Karpas-422 (cell line): ENCODE data around the gene EFCAB11. TPM values are rescaled to one million over a fixed set of nuclear protein-coding genes. Genes with fewer than 3 reads are reported as not detected.

Experiments
- DNase-seq: peaks from one replicate; pipeline ENCODE4 v3.0.0-alpha.2; 2015
- H2AFZ ChIP-seq: fragments of 200-600 bp; sonication (generic); 2 replicates; pipeline ENCODE4 v1.6.1; 2014; ENCODE audit warnings: antibody characterized with exemption, low read length, mixed read lengths
- H3K27ac ChIP-seq: fragments of 200-600 bp; sonication (generic); 2 replicates; pipeline ENCODE4 v1.5.1; 2014; ENCODE audit warnings: mild to moderate bottlenecking, low read length, moderate library complexity
- H3K27me3 ChIP-seq: fragments of 200-600 bp; sonication (generic); 2 replicates; pipeline ENCODE4 v1.6.1; 2014; ENCODE audit warnings: low read length, mixed read lengths
- H3K36me3 ChIP-seq: fragments of 200-600 bp; sonication (generic); 2 replicates; pipeline ENCODE4 v1.6.1; 2014; ENCODE audit warnings: low read length, mixed read lengths; ENCODE audit not compliant: insufficient read depth
- H3K4me1 ChIP-seq: fragments of 200-600 bp; sonication (generic); 2 replicates; pipeline ENCODE4 v1.6.1; 2014; ENCODE audit warnings: mild to moderate bottlenecking, low read length, mixed read lengths
- H3K4me2 ChIP-seq: fragments of 200-600 bp; sonication (generic); 2 replicates; pipeline ENCODE4 v1.6.1; 2014; ENCODE audit warnings: low read length, low read depth, mild to moderate bottlenecking; ENCODE audit not compliant: poor library complexity, severe bottlenecking
- H3K4me3 ChIP-seq: fragments of 200-600 bp; sonication (generic); 2 replicates; pipeline ENCODE4 v1.5.1; 2014; ENCODE audit warnings: mild to moderate bottlenecking, antibody characterized with exemption, low read length, mixed read lengths
- H3K79me2 ChIP-seq: fragments of 200-600 bp; sonication (generic); 2 replicates; pipeline ENCODE4 v1.6.1; 2014; ENCODE audit warnings: mild to moderate bottlenecking, low read length, mixed read lengths
- H3K9ac ChIP-seq: fragments of 200-600 bp; sonication (generic); 2 replicates; pipeline ENCODE4 v1.6.0; 2014; ENCODE audit warnings: low read length
- H3K9me2 ChIP-seq: fragments of 200-600 bp; sonication (generic), shearing (Covaris generic); replicated peaks from 2 replicates; pipeline ENCODE4 v1.6.0; 2014; ENCODE audit warnings: mild to moderate bottlenecking, low read length, moderate library complexity; ENCODE audit not compliant: insufficient read depth
- H3K9me3 ChIP-seq: fragments of 300-700, 200-600 bp; sonication (generic); 2 replicates; pipeline ENCODE4 v1.6.1; 2014; ENCODE audit warnings: low read length, mixed read lengths
- H4K20me1 ChIP-seq: fragments of 200-600 bp; sonication (generic); 2 replicates; pipeline ENCODE4 v1.6.1; 2014; ENCODE audit warnings: mild to moderate bottlenecking, antibody characterized with exemption, low read length, low read depth; ENCODE audit not compliant: insufficient read depth
- total RNA-seq: library from RNA; depleted of rRNA; stranded (reverse); fragments of >200 nt; shearing (Covaris generic); gene quantifications from 2 replicates; pipeline ENCODE4 v1.2.3, GENCODE V29; 2014; ENCODE audit warnings: low replicate concordance; rRNA removed

EFCAB11 gene
- total RNA-seq, 1 experiment from 2014 or later, result 43.3 TPM

GRCh38 chr14:89747126-89747525 lies 207.4 kb downstream of the EFCAB11 start:
- no peak overlapping the region for H3K4me3 ChIP-seq
- H3K27me3 ChIP-seq, result no peaks in the 10 kb centered on the region
- H3K36me3 ChIP-seq, result no peaks in the 10 kb centered on the region
- H3K27ac ChIP-seq, result no peak overlapping the region
- H3K9me2 ChIP-seq, result no peaks in the 10 kb centered on the region
- H3K4me2 ChIP-seq, result no peak overlapping the region
- 0 out of 2 replicates have a peak, but pooled peaks cover 3% of the 10 kb centered on the region for H3K9me3 ChIP-seq
- no peaks in the 10 kb centered on the region for H4K20me1 ChIP-seq
- DNase-seq, result no peak
- no peaks in the 10 kb centered on the region for H3K79me2 ChIP-seq
- H3K9ac ChIP-seq, result no peak overlapping the region
- no peaks in the 10 kb centered on the region for H3K4me1 ChIP-seq
- no peak overlapping the region for H2AFZ ChIP-seq

DNA sequence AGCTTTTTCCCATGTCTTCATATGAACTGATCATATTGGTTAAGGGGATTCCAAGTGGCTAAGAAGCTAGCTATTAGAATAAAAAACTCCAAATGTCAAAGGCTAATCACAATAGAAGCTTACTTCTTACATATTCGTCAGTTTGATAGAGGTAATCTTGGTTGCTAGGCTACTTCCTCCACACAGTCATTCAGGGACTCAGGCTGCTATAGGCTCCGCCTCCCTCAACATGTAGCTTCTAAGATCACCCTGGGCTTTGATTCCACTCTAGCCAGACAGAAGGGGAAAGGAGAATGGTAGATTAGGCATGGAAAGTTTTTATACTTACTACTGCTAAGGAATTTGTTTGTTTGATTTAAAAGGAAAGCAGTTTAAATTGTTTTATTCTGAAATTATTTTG lies 207.9 kb downstream of the EFCAB11 start:
- H3K9me3 ChIP-seq, result 0 out of 2 replicates have a peak, but pooled peaks cover 3% of the 10 kb centered on the region
- DNase-seq, result no peak
- no peak overlapping the region for H3K27ac ChIP-seq
- H3K9ac ChIP-seq, result no peak overlapping the region
- H3K79me2 ChIP-seq, result no peaks in the 10 kb centered on the region
- no peaks in the 10 kb centered on the region for H3K27me3 ChIP-seq
- no peak overlapping the region for H2AFZ ChIP-seq
- H4K20me1 ChIP-seq, result no peaks in the 10 kb centered on the region
- H3K9me2 ChIP-seq, result no peaks in the 10 kb centered on the region
- no peaks in the 10 kb centered on the region for H3K4me1 ChIP-seq
- H3K4me2 ChIP-seq, result no peak overlapping the region
- no peak overlapping the region for H3K4me3 ChIP-seq
- H3K36me3 ChIP-seq, result no peaks in the 10 kb centered on the region

GRCh38 chr14:89746135-89746534 lies 208.4 kb downstream of the EFCAB11 start:
- Histone ChIP-seq H3K4me2 (no peak overlapping the region), H3K79me2 (no peaks in the 10 kb centered on the region), H3K4me1 (no peaks in the 10 kb centered on the region), H3K9me2 (no peaks in the 10 kb centered on the region), H4K20me1 (no peaks in the 10 kb centered on the region), H3K9me3 (0 out of 2 replicates have a peak, but pooled peaks cover 3% of the 10 kb centered on the region), H3K36me3 (no peaks in the 10 kb centered on the region), H3K4me3 (no peak overlapping the region), H3K9ac (no peak overlapping the region), H3K27me3 (no peaks in the 10 kb centered on the region), H2AFZ (no peak overlapping the region), H3K27ac (no peak overlapping the region)
- no peak for DNase-seq

Other genes with a start within 250 kb of the EFCAB11 start
- 68.2 and 85.9 TPM in 2 replicates for gene TDP1, start 1.2 kb upstream of the EFCAB11 start, total RNA-seq
- not detected in 2 replicates for gene KCNK13, start 107.3 kb upstream of the EFCAB11 start, total RNA-seq